Testis (tissue), 2 donors: ENCODE data around the gene TAS2R10.

Experiments
- CTCF ChIP-seq, 3 experiments: fragments of 450-650 bp in 2 of 3; fragments of 200-600 bp in 1 of 3; sonication (generic) in 1 of 3; IDR thresholded peaks; one replicate each; pipeline ENCODE4 v1.5.1; 2016 to 2019; ENCODE audit warnings: antibody characterized with exemption in 3 of 3, mild to moderate bottlenecking in 2 of 3, moderate library complexity in 1 of 3
- POLR2A ChIP-seq: fragments of 450-650 bp; IDR thresholded peaks from one replicate; pipeline ENCODE4 v1.6.1; 2017; ENCODE audit warnings: antibody characterized with exemption, mild to moderate bottlenecking, moderate library complexity

- TF ChIP-seq CTCF (IDR thresholded peaks at IDR 0.05) (no peak), POLR2A (no peak)
Observed at GRCh38 chr12:10826258-10826657, at the start of gene TAS2R10.
